Liver (tissue), 3 donors: Measurements from ENCODE around the gene KCNC4.

Experiments used
- EGR1 ChIP-seq, 2 donors: IDR thresholded peaks; 2 replicates each; pipeline ENCODE4 v1.6.1; 2016 to 2018; ENCODE audit warnings: antibody characterized with exemption in 2 of 2, low read depth in 2 of 2
- RAD21 ChIP-seq, 2 donors: IDR thresholded peaks; 2 replicates each; pipeline ENCODE4 v1.6.1; 2016; ENCODE audit warnings: antibody characterized with exemption in 2 of 2, mild to moderate bottlenecking in 2 of 2
- TAF1 ChIP-seq: conservative IDR thresholded peaks from 2 replicates; pipeline ENCODE4 v1.6.1; 2016; ENCODE audit warnings: antibody characterized with exemption, mild to moderate bottlenecking
- YY1 ChIP-seq: IDR thresholded peaks from 2 replicates; pipeline ENCODE4 v1.6.1; 2016; ENCODE audit warnings: antibody characterized with exemption, mild to moderate bottlenecking
- TF ChIP-seq, protein P1 (sequence below): fragments of 150-350 bp; IDR thresholded peaks from 2 replicates; pipeline ENCODE4 v1.5.1; 2017; ENCODE audit warnings: improper control_type of control experiment, low read depth, low read length; ENCODE audit not compliant: missing input control
- TF ChIP-seq, protein P2 (sequence below): IDR thresholded peaks from 2 replicates; pipeline ENCODE4 v1.6.1; 2016; ENCODE audit warnings: antibody characterized with exemption, mild to moderate bottlenecking
- donor health status: healthy.
- donor health status: healthy.

DNA sequence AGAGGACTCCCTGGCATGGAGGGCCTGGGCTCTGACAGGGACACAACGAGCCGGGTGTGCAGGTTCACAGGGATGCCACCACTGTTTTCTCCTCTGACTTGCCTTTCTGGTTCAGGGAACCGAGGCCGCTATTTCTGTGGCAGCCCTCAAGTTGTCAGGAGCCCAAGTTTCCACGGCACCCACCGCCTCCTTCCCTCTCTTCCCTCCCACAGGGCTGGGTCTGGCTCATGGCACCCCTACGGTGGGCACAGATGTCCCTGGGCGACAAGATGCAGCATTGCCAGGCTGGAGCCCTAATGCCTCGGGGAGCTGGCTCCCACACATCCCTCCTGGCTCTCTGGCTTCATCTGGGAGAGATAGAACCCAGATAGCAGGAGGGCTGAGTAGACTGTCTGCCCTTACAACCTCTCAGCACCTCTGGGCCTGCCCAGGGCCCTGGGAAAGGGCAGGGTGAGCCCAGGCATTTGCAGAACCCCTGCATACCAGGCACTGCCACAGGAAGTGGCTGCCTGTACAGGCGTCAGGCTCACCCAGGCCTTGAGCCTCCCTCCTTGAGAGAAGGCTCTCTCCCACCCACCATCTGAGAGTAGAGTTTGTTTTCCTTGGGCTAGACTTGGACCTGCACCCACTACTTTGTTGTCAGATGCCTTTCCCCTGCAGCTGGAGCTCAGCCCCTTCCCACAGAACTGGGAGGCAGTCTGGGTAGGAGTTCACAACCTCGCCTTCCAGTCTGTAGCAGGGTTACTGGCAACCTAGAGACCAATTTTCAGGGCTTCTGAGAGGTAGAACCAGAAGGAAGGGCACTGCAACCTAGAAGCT lies 20.5 kb downstream of the KCNC4 start:
- TF ChIP-seq, protein P1, sequence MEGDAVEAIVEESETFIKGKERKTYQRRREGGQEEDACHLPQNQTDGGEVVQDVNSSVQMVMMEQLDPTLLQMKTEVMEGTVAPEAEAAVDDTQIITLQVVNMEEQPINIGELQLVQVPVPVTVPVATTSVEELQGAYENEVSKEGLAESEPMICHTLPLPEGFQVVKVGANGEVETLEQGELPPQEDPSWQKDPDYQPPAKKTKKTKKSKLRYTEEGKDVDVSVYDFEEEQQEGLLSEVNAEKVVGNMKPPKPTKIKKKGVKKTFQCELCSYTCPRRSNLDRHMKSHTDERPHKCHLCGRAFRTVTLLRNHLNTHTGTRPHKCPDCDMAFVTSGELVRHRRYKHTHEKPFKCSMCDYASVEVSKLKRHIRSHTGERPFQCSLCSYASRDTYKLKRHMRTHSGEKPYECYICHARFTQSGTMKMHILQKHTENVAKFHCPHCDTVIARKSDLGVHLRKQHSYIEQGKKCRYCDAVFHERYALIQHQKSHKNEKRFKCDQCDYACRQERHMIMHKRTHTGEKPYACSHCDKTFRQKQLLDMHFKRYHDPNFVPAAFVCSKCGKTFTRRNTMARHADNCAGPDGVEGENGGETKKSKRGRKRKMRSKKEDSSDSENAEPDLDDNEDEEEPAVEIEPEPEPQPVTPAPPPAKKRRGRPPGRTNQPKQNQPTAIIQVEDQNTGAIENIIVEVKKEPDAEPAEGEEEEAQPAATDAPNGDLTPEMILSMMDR = no peak
- TF ChIP-seq EGR1 (IDR thresholded peaks at IDR 0.05; ENCODE audit: low read depth in 2 of 2) (no peak), YY1 (no peak), TAF1 (no peak), RAD21 (IDR thresholded peaks at IDR 0.05) (no peak)
- TF ChIP-seq, protein P2, sequence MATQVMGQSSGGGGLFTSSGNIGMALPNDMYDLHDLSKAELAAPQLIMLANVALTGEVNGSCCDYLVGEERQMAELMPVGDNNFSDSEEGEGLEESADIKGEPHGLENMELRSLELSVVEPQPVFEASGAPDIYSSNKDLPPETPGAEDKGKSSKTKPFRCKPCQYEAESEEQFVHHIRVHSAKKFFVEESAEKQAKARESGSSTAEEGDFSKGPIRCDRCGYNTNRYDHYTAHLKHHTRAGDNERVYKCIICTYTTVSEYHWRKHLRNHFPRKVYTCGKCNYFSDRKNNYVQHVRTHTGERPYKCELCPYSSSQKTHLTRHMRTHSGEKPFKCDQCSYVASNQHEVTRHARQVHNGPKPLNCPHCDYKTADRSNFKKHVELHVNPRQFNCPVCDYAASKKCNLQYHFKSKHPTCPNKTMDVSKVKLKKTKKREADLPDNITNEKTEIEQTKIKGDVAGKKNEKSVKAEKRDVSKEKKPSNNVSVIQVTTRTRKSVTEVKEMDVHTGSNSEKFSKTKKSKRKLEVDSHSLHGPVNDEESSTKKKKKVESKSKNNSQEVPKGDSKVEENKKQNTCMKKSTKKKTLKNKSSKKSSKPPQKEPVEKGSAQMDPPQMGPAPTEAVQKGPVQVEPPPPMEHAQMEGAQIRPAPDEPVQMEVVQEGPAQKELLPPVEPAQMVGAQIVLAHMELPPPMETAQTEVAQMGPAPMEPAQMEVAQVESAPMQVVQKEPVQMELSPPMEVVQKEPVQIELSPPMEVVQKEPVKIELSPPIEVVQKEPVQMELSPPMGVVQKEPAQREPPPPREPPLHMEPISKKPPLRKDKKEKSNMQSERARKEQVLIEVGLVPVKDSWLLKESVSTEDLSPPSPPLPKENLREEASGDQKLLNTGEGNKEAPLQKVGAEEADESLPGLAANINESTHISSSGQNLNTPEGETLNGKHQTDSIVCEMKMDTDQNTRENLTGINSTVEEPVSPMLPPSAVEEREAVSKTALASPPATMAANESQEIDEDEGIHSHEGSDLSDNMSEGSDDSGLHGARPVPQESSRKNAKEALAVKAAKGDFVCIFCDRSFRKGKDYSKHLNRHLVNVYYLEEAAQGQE = no peak
